IPS-NIHi11 (cell line): ENCODE measurements around the gene PTPRG.
"Not testable (repeated sequence)": the region's sequence is repeated elsewhere in the genome, so short reads cannot be mapped to it uniquely, and the experiment has no call there.

Source experiments
- DNase-seq: peaks from one replicate; pipeline ENCODE4 v3.0.0; 2012; ENCODE audit warnings: mixed read lengths, low spot score

Gene PTPRG

DNA sequence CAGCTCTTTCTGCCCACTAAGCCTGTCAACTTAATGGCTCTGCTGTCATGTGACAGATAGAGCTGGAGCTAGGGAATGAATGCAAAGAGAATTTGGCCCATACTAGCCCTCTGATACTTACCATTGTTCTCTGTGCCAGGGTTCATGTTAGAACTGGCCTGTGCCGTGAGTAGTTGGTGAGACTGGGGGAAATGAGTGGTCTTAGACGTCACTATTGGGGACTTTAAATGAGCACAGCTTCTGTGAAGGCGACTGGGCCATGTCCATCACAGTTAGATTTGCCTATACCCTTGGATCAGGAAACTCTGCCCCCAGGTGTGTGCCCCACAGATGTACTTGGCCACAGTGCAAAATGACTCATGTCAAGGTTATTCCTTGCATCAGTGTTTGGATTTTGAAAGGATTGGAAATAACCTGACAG is 124.9 kb downstream of the PTPRG start:
- no peak for DNase-seq

DNA sequence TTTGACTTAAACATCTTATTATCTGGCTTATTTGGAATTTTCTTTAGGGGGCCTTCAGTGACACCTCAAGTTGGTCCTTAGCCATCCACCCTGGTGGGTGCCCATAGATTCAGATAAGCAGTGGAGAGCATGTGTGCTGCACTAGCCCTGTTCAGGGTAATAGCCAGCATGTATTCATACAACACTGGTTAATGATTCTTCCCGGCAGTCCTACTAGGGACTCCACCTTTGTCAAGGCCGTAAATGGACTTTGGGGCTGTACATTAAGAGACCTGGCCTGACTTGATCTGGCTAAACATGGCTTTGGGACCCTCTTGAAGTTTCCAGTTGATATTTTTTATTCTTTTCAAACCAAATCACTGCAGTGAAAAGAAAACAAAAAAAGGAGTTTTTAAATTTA is 125.8 kb downstream of the PTPRG start:
- no peak for DNase-seq

DNA sequence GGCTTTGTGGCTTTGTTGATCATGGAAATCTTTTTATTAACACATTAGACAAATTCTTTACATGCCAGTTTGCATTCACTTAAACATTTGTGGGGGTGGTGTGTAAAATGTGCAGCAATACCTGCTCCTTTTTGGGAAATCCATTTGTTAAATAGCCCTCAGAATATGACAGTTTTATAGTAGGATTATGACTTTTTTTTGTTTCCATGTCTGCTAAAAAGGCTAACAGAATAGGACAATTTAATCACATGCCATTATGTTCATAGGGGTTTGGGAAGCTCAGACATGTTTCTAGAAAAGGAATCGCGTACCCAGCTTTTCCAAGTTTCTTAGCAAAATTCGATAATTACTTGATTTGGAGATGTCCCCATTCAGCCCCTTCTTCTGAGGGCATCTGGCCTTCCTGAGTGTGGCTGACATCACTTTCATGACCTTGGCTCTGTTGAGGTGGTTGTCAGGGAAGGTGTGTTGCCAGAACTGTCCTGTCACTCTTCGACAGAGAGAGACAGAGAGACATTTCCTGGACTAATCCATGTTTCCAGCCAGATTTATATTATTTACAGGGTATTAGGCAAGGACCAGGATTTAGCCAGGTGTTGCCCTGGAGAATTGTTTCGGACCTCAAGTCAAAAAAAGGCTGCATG is 126.4 kb downstream of the PTPRG start:
- DNase-seq, result no peak

DNA sequence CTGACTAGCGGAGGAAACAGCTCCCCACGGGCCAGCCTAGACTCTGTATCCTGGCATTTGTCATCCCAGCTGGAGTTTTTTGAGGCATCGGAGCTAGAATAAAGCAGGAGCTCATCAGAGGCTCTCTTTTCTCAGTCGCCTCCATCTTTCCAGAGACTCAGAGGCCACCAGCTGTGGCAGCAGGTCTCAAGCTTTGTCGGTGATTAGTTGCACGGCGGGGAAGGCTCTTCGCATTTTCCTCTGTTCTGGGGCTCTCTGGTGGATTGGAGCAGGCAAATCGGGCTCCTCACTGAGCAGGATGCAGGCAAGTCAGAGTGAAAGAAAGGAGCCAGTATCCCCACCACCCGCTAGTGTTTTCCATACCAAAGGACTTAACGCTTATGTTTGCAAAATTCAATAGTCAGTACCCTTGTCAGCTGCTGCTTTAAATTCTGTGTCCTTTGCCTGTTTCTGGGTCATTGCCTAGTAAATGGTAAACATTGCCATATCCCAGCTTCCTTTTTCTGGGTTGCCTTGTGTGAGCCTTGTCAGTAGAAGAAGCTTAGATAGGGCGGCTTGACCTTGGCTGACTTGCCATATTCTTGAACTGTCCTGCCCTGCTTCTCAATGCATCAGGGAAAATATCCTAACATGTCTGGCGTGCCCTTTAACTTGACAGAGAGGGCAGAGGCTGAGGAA is 127.1 kb downstream of the PTPRG start:
- peak; percentile 51 for DNase-seq

DNA sequence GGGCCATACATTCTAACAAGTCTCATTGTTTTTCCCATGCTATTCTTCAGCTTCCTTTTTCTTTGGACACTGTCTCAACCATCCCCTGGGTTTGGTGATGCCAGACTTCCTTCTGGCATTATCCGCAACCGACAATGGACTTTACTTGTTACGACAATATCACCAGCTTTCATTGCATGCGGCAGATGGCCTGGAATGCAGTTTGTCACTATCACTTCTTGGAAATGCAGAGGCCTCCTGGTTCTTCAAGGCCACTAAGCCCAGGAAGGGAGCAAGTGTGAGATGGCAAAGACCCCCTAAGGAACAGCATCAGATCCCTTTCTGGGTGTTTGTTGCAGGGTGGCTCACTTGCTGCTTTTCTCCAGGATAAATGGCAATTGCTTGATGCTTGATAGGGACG is 128.6 kb downstream of the PTPRG start:
- no peak for DNase-seq

DNA sequence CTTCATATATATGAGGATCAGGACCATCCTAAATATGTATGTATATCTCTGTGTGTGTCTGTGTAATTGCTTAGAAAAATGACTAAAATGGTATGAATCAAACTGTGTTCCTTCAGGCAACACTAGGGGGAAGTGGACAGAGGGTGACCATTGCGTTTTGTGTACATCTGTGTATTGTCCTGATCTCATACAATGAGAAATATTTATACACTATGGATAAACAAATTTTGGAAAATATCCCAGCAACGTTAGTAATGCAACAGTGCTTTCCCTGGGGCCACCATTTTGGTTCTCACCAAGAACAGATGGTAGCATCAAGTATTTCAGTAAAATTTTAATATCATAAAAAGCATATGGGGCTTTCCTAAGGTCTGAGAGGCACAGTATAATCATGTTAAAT is 130.1 kb downstream of the PTPRG start:
- DNase-seq, result no peak

DNA sequence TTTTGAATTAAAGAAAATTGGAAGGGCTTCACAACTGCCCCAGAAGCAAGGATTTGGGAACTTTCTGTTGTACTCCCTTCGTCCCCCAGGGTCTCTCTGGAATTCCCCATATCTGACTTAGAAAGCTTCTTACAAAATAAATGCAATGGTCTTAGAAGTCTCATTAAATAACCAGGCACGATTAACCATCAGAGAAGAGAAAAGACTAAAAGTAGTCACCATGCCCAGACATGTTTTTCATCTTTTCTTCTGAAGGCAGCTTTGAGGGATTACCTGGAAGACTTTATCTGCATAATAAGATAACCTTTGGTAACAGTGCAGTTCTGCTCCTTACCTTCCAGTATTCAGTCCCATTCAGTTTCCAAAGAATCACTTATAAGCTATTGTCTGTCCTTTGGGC is 135.9 kb downstream of the PTPRG start:
- no peak for DNase-seq

DNA sequence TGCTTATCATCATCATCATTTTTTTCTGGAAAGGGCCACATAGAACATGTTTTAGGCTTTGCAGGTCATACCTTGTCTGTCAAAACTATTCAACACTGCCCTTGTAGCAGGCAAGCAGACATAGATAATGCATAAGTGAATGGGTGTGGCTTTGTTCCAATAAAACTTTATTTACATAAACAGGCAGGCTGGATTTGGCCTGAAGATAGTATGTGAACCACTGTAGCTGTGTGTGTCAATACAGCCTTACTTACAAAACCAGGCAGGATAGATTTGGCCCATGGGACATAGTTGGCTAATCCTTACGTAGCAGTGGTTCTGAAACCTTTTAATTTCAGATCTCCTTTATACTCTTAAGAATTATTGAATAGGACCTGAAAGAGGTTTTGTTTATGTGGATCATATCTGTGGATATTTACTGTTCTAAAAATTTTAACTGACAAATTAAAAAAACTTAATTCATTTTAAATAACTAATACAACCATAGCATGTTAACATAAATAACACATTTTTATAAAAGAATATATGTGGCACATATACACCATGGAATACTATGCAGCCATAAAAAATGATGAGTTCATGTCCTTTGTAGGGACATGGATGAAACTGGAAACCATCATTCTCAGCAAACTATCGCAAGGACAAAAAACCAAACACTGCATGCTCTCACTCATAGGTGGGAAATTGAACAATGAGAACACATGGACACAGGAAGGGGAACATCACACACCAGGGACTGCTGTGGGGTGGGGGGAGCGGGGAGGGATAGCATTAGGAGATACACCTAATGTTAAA is 137.1 kb downstream of the PTPRG start:
- DNase-seq, result not testable (repeated sequence)

DNA sequence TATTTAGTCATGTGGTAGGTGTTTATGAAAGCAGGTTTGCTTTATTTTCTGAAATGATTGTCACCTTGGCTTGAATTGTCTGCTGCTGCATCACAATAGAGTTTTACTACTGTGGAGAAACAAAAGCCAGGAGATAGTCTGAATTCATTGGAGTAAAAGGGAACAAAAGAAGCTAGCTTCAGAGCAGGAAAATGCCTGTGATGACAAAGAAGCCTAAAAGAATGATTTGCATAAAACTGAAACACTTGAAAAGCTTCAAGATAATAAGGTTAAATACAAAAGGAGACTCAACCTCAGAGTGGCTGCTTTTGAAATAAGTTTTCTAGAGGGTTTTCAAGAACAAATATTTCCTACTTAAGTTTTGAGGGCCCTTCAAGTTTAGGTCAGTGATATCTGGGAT is 138.3 kb downstream of the PTPRG start:
- peak; percentile 50 for DNase-seq

DNA sequence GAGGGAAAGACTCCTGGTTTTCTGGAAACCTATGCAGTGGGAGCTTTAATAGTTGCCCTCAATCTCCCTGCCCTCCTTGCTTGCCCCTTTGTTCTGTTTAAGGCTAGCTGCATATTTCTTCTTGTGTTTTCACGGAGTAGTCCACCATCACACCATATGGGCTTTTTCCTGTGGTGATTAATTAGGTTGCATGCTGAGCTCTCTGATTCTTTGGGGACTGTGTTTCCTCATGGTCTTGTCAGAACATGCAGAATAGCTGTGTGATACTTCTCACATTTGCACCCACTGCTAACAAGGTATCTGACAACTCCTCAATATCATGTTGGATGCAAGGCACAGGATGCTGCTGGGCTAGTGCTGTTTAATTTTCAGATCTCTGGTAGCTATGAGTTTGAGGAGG is 139.6 kb downstream of the PTPRG start:
- no peak for DNase-seq

DNA sequence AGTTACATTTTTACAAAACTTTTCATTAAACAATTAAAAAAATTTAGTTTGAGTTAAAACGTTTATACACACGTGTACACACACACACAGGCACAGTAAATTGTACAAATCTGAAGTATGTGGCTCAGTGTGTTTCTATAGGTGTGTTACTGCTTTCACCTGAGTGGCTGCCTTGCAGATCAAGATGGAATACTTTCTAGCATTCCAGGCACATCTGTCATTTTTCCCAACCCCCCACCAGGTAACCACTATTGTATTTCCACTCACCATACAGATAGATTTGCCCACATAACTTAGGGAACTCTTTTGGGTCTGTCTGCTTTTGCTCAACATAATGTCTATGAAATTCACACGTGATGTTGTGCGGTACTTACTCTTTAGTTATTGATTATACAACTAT is 141.1 kb downstream of the PTPRG start:
- DNase-seq, result no peak

DNA sequence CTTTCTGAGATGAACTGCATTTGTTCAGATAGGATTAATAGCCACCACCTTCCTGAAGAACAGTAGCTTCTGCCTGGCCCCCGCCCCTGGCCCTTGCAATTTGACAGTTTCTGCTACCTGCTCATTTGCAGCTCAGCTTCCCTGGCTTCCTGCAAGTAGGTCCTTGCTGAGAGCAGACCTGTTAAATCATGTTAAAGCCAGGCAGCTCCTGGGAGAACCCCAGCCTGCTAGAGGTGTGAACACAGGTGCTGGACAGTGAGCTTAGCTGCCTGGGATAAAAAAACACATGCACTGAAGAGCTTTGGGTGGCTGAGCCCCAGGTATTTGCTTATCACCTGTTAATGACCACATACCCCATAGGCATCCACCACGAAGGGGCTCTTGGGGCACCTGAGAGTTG is 143.4 kb downstream of the PTPRG start:
- no peak for DNase-seq

DNA sequence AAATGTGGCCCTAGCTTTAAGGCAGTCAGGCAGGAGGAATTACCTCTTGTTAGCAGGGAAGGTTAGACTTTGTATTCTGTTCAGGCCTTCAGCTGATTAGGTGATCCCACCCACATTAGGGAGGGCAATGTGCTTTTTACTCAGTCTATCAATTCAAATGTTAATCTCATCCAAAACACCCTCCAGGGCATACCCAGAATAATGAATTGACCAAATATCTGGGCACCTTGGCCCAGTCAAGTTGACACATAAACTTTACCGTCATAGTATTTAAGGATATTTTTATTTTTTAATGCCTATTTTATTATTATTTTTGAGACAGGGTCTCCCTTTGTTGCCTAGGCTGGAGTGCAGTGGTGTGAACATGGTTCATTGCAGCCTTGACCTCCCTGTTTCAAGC is 146.1 kb downstream of the PTPRG start:
- DNase-seq, result no peak

DNA sequence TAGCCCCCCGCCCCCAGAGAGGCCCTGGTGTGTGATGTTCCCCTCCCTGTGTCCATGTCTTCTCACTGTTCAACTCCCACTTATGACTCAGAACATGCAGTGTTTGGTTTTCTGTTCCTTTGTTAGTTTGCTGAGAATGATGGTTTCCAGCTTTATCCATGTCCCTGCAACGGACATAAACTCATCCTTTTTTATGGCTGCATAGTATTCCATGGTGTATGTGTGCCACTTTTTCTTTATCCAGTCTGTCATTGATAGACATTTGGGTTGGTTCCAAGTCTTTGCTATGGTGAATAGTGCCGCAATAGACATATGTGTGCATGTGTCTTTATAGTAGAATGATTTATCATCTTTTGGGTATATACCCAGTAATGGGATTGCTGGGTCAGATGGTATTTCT is 149.5 kb downstream of the PTPRG start:
- DNase-seq, result not testable (repeated sequence)

DNA sequence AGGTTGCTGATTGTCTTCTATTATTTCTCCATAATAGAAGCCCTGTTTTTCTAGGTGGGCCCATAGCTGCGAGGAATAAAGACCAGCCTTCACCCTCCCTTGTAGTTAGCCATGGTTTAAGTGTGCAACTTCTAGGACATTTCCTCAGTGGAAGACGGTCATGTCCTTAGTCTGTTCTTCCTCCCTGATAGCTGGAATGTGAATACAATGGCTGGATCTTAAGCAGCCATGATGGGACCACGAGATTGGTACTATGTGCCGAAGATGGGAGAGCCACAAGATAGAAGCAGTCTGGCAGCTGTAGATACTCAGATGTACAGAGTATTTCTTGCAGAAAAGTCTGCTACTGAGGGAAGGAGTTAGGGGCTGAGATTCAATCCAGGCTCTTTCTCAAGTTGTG is 152.9 kb downstream of the PTPRG start:
- DNase-seq, result no peak

DNA sequence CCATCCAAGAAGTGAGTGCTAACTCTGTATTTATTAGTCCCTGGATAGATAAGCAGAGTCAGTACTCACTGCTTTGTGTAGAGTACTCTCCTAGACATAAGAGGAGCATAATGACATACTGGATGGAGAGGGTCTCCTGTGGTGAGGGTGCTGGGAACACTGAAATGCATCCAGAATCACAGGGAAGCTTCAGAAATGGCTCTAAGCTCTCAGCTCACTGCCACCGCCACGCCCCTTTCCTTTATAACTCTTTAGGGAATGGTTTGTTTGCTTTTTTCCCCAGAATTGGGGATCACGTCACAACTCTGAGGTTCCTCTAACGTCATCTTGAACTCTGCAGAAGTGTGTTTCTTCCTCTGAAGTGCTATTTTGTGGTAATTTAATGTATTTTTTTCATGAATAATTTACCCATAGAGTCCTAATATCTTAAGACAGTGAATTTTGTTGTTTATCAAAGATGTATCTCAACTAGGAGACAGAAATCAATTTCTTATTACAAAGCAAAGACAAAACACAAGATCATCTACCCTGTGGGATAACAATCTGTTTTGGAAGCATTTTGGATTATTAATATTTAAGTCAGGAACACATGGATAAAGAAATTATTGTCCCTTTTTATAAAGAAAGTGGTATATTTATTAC is 154.6 kb downstream of the PTPRG start:
- DNase-seq, result no peak

DNA sequence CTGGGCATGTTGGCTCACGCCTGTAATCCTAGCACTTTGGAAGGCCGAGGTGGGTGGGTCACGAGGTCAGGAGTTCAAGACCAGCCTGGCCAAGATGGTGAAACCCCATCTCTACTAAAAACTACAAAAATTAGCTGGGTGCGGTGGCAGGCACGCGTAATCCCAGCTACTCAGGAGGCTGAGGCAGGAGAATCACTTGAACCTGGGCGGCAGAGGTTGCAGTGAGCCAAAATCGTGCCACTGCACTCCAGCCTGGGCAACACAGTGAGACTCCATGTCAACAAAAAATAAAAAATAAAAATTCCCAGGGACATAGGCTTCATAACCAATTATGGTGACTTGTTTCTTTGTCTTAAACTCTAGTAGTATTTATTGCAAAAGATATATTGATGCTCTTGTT is 155.3 kb downstream of the PTPRG start:
- not testable (repeated sequence) for DNase-seq

DNA sequence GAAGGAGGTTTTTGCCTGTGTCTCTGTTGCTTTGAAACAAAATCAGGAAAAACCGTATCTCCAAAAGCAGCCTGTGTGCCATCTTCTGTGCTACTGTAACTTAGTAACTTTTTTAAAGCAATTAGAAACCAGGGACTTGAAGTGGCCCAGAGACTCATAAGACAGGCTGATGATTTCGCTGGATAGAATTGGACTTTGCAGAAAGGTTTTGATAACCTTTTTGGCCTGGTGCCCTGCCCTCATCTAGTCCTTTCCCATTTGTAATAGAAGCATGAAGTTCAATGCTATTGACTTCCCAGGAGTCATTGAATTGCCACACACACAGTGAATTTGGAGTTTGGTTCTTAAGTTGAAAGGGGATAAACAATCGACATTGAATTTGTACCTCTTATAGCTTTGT is 157.2 kb downstream of the PTPRG start:
- DNase-seq, result no peak

DNA sequence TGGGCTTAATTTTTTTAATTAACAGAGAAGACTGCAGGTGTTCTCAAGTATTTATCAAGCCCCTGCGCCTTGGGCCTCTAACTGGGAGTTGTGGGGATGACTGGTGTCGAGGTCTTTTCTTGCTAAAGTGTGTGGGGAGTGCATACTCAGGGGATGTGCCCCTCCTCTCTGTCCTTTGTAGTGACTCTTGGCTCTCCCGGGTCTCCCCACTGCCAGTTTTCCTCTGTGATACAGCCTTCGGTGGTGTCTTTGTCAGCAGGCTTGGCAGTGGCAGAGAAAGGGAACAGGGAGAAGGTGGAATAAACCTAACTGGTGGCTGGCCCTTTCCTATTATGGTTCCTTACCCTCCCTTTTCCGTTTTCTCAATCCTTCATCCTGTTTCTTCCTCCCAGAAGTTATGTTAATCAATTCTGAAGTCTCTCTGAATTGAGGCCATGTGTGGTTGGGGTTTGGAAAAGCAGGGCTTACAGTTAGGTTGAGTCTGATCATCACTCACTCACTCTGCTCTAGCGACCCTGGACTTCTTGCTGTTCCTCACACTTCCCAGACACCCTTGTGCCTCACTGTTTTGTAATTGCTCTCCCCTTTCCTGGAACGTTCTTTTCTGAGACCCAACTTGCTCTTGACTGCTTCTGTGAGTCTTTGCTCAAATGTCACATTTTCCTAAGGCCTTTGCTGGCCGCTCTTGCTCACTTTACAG is 158.1 kb downstream of the PTPRG start:
- no peak for DNase-seq

DNA sequence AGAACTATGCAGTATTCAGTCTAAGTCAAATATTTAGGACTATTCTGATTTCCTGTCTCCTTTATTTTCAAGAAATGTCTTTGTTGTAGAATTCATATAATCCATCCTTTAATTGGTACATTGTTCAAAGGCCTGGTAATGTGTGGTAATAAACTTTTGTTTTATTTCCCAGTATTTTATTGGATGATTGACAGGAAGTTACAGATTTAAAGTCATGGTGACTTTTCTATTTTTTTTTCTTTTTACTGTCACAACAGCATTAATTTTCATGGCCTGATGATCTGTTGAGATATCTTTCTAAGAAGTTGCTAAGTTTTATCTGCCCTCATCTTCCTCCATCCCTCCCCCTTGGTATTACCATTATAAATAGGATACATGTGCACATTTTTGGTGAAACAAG is 161.7 kb downstream of the PTPRG start:
- DNase-seq, result no peak

DNA sequence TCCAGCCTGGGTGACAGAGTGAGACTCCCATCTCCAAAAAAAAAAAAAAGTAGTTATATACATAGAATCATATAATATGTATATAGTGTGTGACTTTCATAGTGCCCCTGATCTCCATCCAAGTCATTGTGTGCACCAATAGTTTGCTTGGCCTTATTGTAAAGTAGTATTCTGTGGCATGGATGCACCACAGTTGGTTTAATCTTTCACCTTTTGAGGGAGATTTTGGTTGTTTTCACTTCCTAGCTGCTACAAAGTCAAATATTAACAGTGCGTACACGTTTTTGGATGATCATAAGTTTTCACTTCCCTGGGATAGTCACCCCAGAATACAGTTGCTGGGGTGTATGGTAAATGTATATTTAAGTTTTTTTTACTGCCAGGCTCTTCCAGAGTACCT is 162.8 kb downstream of the PTPRG start:
- DNase-seq, result no peak

DNA sequence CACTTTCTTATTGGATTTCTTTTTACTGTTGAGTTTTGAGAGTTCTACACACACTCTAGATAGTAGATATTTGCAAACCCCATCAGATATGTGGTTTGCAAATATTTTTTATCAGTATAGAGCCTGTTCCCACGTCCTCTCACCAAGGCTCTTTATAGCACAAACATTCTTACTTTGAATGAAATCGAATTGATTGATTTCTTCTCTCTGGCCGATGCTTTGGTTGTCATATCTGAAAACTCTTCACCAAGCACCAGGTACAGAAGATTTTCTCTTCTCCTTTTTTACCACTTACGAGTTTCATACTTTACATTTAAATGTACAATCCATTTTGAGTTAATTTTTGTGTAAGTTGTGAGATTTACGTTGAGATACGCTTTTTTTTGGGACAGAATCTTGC is 163.4 kb downstream of the PTPRG start:
- no peak for DNase-seq
